Stimulated activated CD8-positive, alpha-beta memory T cell treated with anti-CD3 and anti-CD28 coated beads, Interleukin-7, amount 100 ng/mL, for 4 hours (primary cell): ENCODE results near the gene TSPYL4.

Experiments
- DNase-seq, 2 donors: peaks; one replicate each; pipeline ENCODE4 v3.0.0-alpha.2; 2020; ENCODE audit warnings: low read depth in 2 of 2

Gene TSPYL4

GRCh38 chr6:116229287-116229913 lies 24.5 kb downstream of the TSPYL4 start:
- DNase-seq = no peak

DNA sequence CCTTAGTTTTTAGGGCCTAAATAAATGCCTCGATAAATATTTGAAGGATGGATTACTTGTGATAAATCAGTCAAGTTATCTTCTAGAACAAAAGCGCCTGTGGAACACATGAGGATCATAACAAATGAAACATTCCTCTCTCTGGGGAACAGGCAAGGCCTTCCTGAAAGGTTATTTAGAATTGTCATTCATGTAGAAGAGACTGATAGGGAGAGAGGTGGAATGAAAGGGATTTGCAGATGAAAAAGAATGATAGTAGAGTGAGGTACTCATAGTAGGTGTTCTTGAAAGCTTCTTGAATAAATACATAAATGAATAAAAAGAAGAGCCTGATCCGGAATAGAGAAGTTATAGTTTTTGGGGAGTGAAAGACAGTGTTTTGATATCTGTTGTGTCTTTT lies 30.5 kb downstream of the TSPYL4 start:
- no peak for DNase-seq

GRCh38 chr6:116221911-116222310 lies 32.0 kb downstream of the TSPYL4 start:
- no peak for DNase-seq

- DNase-seq = no peak
Observed at GRCh38 chr6:116221067-116221466, 32.8 kb downstream of the TSPYL4 start.

- no peak for DNase-seq
Observed at GRCh38 chr6:116218866-116219265, 35.0 kb downstream of the TSPYL4 start.

- DNase-seq = no peak
Observed at GRCh38 chr6:116218172-116218633, 35.7 kb downstream of the TSPYL4 start.

- DNase-seq = no peak
Observed at GRCh38 chr6:116217069-116217468, 36.8 kb downstream of the TSPYL4 start.

- no peak for DNase-seq
Observed at GRCh38 chr6:116215414-116215813, 38.5 kb downstream of the TSPYL4 start.

GRCh38 chr6:116214681-116215080 lies 39.2 kb downstream of the TSPYL4 start:
- no peak for DNase-seq

DNA sequence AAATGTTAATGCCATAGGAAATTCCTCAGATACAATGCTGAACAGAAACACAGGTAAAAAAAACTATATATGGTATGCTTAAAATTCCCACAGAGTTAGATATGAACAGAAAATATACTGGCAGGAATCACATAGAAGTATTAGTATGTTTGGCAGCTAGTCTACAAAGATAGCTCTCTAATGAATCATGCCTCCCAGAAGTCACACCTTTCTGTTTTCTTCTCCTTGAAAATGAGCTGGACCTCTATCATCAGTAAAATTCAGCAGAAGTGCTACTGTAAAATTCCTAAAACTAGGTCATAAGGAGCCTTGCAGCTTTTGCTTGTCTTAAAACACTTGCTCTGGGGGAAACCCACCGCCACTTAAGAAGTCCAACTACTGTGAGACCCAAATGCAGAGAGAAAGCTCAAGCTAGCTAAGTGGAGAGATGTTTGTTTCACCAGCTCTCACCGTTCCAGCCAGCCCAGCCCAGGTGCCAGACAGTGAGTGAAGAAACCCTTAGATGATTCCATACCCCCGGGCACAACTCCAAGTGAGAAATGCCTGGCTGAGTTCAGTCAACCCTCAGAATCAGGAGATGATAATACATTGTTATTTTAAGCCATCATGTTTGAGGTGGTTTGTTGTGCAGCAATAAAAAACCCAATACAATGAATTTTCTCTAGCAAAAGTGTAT lies 43.0 kb downstream of the TSPYL4 start:
- DNase-seq = no peak

DNA sequence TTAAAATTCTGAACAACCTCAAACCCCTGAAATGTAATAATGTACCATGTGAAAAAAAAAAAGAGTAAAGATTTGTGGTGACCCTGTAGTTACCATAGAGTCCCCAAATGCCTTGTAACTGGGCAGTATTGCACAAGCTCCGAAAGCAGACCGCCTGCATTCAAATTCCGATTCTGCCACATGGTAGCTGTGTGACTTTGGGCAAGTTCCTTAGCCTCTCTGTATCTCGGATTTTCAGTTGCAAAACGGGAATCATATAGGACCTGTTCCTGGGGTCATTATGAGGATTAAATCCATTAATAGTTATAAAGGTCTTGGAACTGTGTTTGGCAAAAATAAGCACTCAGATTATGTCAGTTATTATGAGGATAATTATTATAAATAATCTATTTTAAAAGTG lies 43.6 kb downstream of the TSPYL4 start:
- DNase-seq = no peak

DNA sequence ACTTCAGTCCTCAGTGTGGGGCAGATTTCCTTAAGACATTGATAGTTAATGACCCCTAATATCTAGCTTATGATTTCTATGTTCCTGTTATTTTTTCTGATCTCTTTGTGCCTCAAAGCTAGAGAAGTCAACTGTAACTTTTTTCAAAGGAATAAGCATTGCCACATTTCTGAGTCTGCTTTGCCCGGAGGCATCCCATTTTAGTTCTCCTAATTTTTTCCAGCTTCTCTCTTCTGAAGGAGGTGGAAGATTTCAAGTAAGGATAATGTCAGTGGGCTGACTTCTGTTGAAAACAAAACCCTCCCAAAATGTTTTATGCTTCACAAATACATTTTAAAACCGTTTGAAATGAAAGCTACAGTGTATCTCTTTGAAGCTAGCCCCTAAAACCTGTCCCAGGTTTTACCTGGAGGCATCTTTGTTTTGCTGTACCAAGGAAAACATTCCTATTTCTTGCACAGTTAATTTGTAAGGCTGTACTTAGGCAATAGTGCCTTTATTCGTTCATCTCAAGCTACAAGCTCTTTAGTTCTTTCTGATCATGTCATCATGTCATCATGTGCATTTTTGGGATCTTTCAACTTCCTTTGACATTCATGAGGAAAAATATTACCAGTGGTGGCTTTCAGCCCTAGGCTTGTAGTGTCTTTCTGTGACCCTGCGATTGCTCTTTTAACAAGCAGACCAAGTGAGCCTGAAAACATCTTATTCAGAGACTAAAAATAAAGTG lies 45.7 kb downstream of the TSPYL4 start:
- no peak for DNase-seq

- no peak for DNase-seq
Observed at GRCh38 chr6:116206231-116206903, 47.5 kb downstream of the TSPYL4 start.

DNA sequence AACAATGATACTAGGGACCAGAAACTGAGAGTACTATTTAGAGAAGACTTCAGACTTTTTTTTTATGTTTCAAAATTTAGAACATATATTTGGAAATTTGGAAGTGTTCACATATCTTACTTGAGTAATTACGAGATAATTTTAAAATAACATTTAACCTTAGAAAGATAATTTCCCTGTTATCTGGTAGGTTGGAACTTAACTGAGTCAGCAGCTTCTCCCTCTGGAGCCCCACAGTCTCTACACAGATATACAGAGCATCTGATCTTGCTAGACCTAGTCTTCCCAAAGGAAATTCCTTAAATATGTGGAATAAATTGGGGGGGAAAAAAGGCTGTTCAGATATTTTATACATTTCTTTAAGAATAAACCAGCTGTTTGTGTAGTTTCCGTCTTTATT lies 48.6 kb downstream of the TSPYL4 start:
- DNase-seq = no peak

DNA sequence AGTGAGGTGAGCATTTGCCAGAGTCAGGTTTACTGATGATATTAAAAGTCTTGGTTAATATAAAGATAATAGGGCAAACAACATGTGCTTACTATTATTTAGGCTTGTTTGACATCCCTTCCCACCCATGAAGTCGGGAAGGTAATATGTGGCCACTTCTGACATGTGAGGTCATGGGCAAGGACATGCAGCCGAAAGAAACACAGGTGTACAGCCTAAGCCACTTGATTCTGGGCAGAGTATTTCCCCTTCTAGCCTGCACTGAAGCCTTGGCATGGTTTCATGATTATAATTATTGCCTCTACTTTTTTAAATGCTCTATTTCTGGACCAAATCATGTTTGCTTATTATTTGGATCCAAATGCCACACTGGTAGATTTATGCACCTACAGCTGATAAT lies 52.3 kb downstream of the TSPYL4 start:
- no peak for DNase-seq

GRCh38 chr6:116200619-116201249 lies 53.1 kb downstream of the TSPYL4 start:
- DNase-seq = no peak
